ENCODE data around the gene CCBE1. TPM values are rescaled to one million over a fixed set of nuclear protein-coding genes. Genes with fewer than 3 reads are reported as not detected.

CCBE1 gene
- total RNA-seq, 1 donor: 35.3 TPM

DNA sequence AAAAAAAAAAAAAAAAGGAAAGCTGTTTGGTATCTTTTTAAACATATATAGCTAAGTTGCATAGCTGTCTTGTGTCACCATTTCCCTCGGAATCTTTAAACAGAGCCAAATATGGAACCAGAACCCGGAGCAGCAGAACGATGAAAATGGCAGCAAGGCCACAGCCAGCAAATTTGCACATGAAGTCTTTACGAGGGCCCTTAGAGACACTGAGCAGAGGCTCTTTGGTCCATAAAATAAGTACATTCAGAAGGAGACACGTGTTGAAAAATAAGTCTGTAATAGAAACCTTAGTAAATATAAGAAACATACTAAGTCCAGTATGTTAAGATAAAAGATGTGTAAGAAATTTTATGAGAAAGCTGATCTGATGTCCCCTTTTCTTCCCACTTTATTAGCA is 16.2 kb downstream of the CCBE1 start:
- no peak for TF ChIP-seq CTCF (IDR thresholded peaks at IDR 0.05; ENCODE audit: insufficient read depth, low read length)
- DNase-seq (ENCODE audit: low read depth): no peak
- no peak overlapping the region for H3K4me3 ChIP-seq (ENCODE audit: low read depth, low read length)

DNA sequence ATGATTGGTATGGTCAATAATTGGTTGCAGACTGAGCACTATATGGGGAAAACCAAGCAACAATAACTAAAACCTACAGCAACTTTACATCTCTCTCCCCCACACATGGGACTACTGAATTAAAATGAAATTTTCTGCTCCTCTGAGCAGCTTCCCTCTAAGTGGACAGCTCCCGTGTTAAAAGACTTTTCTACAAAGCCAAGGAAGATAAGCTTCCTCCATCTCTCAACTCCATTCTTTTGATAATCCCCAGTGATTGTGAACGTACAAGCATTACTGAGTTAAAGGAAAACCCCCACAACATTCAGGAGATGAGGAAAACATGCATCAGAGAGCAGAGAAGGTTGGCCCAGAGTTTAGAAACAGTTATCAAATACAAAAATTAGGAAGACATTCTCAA is 21.9 kb downstream of the CCBE1 start:
- no peak for DNase-seq (ENCODE audit: low read depth)
- no peak for TF ChIP-seq CTCF (IDR thresholded peaks at IDR 0.05; ENCODE audit: insufficient read depth, low read length)
- H3K4me3 ChIP-seq (ENCODE audit: low read depth, low read length): no peak overlapping the region

DNA sequence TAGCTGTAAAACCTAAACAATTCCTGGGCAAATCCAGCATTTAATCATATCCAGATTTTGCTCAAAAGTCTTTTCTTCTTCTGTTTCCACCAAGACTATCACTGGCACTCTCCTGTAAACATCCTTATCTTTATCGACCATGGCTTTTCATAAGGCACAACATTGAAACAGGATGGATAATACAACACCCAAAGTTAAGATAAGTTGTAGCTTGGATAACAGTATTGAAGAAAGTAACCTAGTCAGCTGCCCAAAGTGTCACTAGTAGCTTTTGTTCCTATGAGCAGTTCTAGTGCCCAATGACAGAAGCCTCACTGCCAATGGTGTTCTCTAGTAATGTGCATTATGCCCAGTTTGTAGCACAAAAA is 22.3 kb downstream of the CCBE1 start:
- TF ChIP-seq CTCF (IDR thresholded peaks at IDR 0.05; ENCODE audit: insufficient read depth, low read length): no peak
- no peak for DNase-seq (ENCODE audit: low read depth)
- H3K4me3 ChIP-seq (ENCODE audit: low read depth, low read length): no peak overlapping the region

- DNase-seq (ENCODE audit: low read depth): no peak
- no peak for TF ChIP-seq CTCF (IDR thresholded peaks at IDR 0.05; ENCODE audit: insufficient read depth, low read length)
- no peak overlapping the region for H3K4me3 ChIP-seq (ENCODE audit: low read depth, low read length)
Measured at GRCh38 chr18:59674186-59674902, 22.9 kb downstream of the CCBE1 start.

GRCh38 chr18:59672235-59672711 is 24.9 kb downstream of the CCBE1 start:
- peak; percentile 68 for DNase-seq (ENCODE audit: low read depth)
- TF ChIP-seq CTCF (IDR thresholded peaks at IDR 0.05; ENCODE audit: insufficient read depth, low read length): no peak
- H3K4me3 ChIP-seq (ENCODE audit: low read depth, low read length): no peak overlapping the region

GRCh38 chr18:59671551-59671950 is 25.7 kb downstream of the CCBE1 start:
- no peak for DNase-seq (ENCODE audit: low read depth)
- TF ChIP-seq CTCF (IDR thresholded peaks at IDR 0.05; ENCODE audit: insufficient read depth, low read length): no peak
- no peak overlapping the region for H3K4me3 ChIP-seq (ENCODE audit: low read depth, low read length)

Measured in fibroblast of the aortic adventitia (primary cell).